ENCODE data around the gene GPR55.

Gene GPR55

DNA sequence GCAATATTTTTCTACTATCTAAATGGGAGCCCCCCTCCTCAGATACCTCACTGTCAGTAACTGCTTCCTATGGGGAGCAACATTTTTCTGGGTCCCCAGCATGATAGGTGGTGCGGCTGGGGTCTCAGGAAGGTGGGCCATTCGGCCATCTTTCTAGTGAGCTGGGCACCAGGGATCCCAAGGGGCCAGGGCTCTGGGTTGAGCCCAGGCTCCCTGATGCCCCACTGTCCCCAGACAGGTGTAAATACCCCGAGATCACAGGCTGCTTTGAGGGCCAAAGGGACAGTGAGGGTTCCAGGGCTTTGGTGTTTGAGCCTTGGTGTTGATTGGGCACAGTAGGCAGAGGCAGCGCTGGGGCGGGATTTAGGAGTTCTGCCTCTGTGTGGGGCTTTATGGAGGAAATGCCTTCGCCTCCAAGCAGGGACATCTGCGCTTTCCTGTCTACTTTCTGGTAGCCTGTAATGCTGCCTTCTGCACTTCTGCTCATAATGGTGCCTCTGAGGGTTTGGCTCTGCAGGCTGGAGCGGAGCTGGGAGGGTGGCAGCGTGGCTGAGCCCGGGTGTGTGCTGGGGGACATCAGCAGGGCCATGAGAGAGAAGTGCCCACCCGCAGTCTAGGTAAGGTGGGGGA is 55.0 kb downstream of the GPR55 start:
- POLR2A ChIA-PET, result no interaction called here
- H3K4me1 ChIP-seq (ENCODE audit: control insufficient read depth, insufficient read depth, low read length), result peaks cover 31% of the 10 kb centered on the region
- TF ChIP-seq ZNF549 (tag by site-specific recombination; IDR thresholded peaks at IDR 0.05) (no peak), ZNF791 (tag by site-specific recombination; IDR thresholded peaks at IDR 0.05) (no peak), WT1 (tag by site-specific recombination; IDR thresholded peaks at IDR 0.05) (no peak), ZNF341 (tag by site-specific recombination; IDR thresholded peaks at IDR 0.05; ENCODE audit: low read depth) (no peak), GLIS2 (tag by site-specific recombination; IDR thresholded peaks at IDR 0.05) (no peak), PRDM6 (tag by site-specific recombination; IDR thresholded peaks at IDR 0.05) (no peak)
- H3K9me3 ChIP-seq (ENCODE audit: control insufficient read depth, insufficient read depth, low read depth, low read length), result no peaks in the 10 kb centered on the region
- CTCF ChIA-PET, result interaction anchor here (0.7 to 1.3 kb wide), 2 partner anchors 16 to 44 kb away, joined by 4 to 6 read pairs; no protein-coding TSS in a partner anchor
- peaks cover 0 to 32% of the 10 kb centered on the region in 2 experiments; a peak in 1 of 3 replicates for H3K36me3 ChIP-seq (ENCODE audit: control insufficient read depth in 2 of 2, insufficient read depth in 1 of 2, low read length in 2 of 2)
- no peak overlapping the region; the same call in 1 of the 2 replicates for H3K27ac ChIP-seq (ENCODE audit: extremely low read depth, low read depth, low read length)
- H3K4me3 ChIP-seq (ENCODE audit: low read depth, low read length), result no peak overlapping the region

DNA sequence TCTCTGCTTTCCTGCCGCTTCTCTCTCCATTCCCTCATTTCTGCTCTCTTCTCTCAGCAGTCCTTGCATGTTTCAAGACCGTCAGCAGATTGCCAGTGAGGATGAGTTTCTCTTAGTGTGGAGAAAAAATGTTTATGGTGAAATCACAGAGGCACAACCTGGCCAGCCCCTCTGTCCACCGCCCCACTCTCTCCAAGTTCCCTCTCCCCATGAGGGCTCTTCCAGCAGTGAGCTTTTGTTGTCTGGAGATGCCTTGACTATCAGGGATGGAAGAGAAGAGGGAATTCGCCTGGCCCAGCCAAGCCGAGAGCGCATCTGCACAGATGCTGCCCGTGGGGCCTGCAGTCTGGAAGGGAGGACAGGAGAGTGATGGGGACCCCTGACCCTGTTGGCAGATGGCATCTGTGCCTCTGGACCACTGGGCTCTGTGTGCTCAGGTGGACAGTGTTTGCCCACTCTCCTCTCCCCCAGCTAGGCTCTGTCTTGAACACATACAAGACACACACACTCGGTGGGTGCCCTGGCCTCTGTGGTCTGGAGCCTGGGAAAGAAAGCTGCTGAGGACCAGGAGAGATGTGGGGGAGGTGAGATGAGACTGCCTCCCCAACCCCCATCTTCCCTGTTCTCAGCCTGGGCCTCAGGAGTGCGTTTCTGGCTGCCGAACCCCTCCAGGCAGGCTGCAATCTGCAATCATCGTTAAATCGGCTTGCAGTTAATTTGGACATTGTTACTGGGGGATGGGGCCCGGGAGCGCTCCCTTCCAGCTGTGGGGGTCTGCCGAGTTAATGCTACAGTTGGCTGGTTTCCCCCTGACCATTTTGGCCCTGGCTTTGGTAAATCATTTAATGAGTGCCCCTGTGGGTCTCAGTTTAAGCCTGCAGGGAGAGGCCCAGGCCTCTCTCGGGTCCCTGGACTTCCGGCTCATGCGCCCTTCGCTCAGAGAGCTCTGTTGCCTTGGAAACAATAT is 55.8 kb downstream of the GPR55 start:
- H3K9me3 ChIP-seq (ENCODE audit: control insufficient read depth, insufficient read depth, low read depth, low read length), result no peaks in the 10 kb centered on the region
- ChIA-PET CTCF (interaction anchor here (0.6 to 1.5 kb wide), 4 partner anchors 15 to 174 kb away, joined by 3 to 6 read pairs (median 3); no protein-coding TSS in a partner anchor), POLR2A (interaction anchor here (1.0 kb wide), 1 partner anchor 21 kb away, joined by 3 read pairs; no protein-coding TSS in a partner anchor)
- no peak overlapping the region for H3K4me3 ChIP-seq (ENCODE audit: low read depth, low read length)
- H3K4me1 ChIP-seq (ENCODE audit: control insufficient read depth, insufficient read depth, low read length), result peaks cover 31% of the 10 kb centered on the region
- H3K27ac ChIP-seq (ENCODE audit: extremely low read depth, low read depth, low read length), result no peak overlapping the region; the same call in 1 of the 2 replicates
- peaks cover 0 to 24% of the 10 kb centered on the region in 2 experiments; a peak in 1 of 3 replicates for H3K36me3 ChIP-seq (ENCODE audit: control insufficient read depth in 2 of 2, insufficient read depth in 1 of 2, low read length in 2 of 2)
- TF ChIP-seq ZNF292 (tag by site-specific recombination; IDR thresholded peaks at IDR 0.05; ENCODE audit: borderline replicate concordance, low read depth), result no peak
- peak; percentile 62 for TF ChIP-seq GLIS1 (tag by site-specific recombination; IDR thresholded peaks at IDR 0.05)
- TF ChIP-seq ZNF341 (tag by site-specific recombination; IDR thresholded peaks at IDR 0.05; ENCODE audit: low read depth), result peak; percentile 59
- TF ChIP-seq, protein P1, sequence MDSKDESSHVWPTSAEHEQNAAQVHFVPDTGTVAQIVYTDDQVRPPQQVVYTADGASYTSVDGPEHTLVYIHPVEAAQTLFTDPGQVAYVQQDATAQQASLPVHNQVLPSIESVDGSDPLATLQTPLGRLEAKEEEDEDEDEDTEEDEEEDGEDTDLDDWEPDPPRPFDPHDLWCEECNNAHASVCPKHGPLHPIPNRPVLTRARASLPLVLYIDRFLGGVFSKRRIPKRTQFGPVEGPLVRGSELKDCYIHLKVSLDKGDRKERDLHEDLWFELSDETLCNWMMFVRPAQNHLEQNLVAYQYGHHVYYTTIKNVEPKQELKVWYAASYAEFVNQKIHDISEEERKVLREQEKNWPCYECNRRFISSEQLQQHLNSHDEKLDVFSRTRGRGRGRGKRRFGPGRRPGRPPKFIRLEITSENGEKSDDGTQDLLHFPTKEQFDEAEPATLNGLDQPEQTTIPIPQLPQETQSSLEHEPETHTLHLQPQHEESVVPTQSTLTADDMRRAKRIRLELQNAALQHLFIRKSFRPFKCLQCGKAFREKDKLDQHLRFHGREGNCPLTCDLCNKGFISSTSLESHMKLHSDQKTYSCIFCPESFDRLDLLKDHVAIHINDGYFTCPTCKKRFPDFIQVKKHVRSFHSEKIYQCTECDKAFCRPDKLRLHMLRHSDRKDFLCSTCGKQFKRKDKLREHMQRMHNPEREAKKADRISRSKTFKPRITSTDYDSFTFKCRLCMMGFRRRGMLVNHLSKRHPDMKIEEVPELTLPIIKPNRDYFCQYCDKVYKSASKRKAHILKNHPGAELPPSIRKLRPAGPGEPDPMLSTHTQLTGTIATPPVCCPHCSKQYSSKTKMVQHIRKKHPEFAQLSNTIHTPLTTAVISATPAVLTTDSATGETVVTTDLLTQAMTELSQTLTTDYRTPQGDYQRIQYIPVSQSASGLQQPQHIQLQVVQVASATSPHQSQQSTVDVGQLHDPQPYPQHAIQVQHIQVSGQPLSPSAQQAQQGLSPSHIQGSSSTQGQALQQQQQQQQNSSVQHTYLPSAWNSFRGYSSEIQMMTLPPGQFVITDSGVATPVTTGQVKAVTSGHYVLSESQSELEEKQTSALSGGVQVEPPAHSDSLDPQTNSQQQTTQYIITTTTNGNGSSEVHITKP (tag by site-specific recombination; IDR thresholded peaks at IDR 0.05), result no peak
- TF ChIP-seq, protein P2, sequence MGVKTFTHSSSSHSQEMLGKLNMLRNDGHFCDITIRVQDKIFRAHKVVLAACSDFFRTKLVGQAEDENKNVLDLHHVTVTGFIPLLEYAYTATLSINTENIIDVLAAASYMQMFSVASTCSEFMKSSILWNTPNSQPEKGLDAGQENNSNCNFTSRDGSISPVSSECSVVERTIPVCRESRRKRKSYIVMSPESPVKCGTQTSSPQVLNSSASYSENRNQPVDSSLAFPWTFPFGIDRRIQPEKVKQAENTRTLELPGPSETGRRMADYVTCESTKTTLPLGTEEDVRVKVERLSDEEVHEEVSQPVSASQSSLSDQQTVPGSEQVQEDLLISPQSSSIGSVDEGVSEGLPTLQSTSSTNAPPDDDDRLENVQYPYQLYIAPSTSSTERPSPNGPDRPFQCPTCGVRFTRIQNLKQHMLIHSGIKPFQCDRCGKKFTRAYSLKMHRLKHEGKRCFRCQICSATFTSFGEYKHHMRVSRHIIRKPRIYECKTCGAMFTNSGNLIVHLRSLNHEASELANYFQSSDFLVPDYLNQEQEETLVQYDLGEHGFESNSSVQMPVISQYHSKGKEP (tag by site-specific recombination; IDR thresholded peaks at IDR 0.05), result peak; percentile 33; the same call in 1 of the 2 replicates
- TF ChIP-seq YY1 (tag by site-specific recombination; IDR thresholded peaks at IDR 0.05), result no peak
- TF ChIP-seq ZNF660 (tag by site-specific recombination; IDR thresholded peaks at IDR 0.05), result no peak
- peak; percentile 53; the same call in 1 of the 2 replicates for TF ChIP-seq PRDM1 (tag by site-specific recombination; IDR thresholded peaks at IDR 0.05)
